A549 (cell line): ENCODE data around the gene TBCEL.
"Not testable (repeated sequence)": the region's sequence is repeated elsewhere in the genome, so short reads cannot be mapped to it uniquely, and the experiment has no call there.

ENCODE experiments used
- CBX8 ChIP-seq: fragments of 200-600 bp; sonication (generic); IDR thresholded peaks from 2 replicates; pipeline ENCODE4 v1.6.1; 2016
- CTCF ChIP-seq: fragments of >200 bp; sonication (Bioruptor Twin); formaldehyde crosslinking; IDR thresholded peaks from 3 replicates; pipeline ENCODE4 v1.5.1; 2016
- MAFK ChIP-seq: fragments of 450-650 bp; IDR thresholded peaks from 2 replicates; pipeline ENCODE4 v1.6.1; 2014; ENCODE audit not compliant: partially characterized antibody
- TF ChIP-seq, protein P1 (sequence below): fragments of 250-450 bp; sonication (Bioruptor Pico); IDR thresholded peaks from 2 replicates; pipeline ENCODE4 v1.5.0; 2021; ENCODE audit warnings: mild to moderate bottlenecking, moderate library complexity, borderline replicate concordance

DNA sequence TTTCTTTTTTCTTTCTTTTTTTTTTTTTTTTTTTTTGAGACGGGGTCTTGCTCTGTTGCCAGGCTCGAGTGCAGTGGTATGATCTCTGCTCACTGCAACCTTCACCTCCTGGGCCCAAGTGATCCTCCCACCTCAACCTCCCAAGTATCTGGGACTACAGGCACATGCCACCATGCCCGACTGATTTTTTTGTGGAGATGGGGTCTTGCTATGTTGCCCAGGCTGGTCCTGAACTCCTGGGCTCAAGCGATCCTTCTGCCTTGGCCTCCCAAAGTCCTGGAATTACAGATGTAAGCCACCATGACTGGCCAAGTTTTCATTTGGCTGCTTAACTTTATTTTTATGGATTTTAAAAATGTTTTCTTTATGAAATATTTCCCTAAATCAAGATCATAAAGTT, 7.7 kb downstream of the TBCEL start:
- TF ChIP-seq, protein P1, sequence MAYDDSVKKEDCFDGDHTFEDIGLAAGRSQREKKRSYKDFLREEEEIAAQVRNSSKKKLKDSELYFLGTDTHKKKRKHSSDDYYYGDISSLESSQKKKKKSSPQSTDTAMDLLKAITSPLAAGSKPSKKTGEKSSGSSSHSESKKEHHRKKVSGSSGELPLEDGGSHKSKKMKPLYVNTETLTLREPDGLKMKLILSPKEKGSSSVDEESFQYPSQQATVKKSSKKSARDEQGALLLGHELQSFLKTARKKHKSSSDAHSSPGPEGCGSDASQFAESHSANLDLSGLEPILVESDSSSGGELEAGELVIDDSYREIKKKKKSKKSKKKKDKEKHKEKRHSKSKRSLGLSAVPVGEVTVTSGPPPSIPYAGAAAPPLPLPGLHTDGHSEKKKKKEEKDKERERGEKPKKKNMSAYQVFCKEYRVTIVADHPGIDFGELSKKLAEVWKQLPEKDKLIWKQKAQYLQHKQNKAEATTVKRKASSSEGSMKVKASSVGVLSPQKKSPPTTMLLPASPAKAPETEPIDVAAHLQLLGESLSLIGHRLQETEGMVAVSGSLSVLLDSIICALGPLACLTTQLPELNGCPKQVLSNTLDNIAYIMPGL: not testable (repeated sequence)
- not testable (repeated sequence) for TF ChIP-seq CTCF, MAFK, CBX8
